IMR-90 (cell line): ENCODE data around the gene PDCD2. TPM values are rescaled to one million over a fixed set of nuclear protein-coding genes. Genes with fewer than 3 reads are reported as not detected.

Experiments
- ATAC-seq: fragments of 200-7000 bp; cut with Tn5 transposase; 2 replicates; pipeline ENCODE4 v1.9.1; 2020; ENCODE audit warnings: low read depth, mild to moderate bottlenecking, moderate library complexity
- BruUV-seq: library from RNA; stranded (reverse); fragments of 400-500 nt; replicated peaks from 2 replicates; lab custom pipeline; 2021; lab: Mats Ljungman, UMichigan
- CTCF ChIA-PET: fragments of 300-600 bp; formaldehyde crosslinking; extraction: SDS; loops from one replicate; lab custom pipeline; 2021; ENCODE audit warnings: antibody characterized with exemption; lab: Yijun Ruan, JAX
- POLR2A ChIA-PET: fragments of 300-600 bp; sonication (Branson Sonifier 250); formaldehyde crosslinking; loops from one replicate; lab custom pipeline; 2022; ENCODE audit warnings: antibody characterized with exemption; ENCODE audit not compliant: unreplicated experiment; lab: Charles Lee
- DNase-seq: peaks from one replicate; pipeline ENCODE4 v3.0.0; 2013
- H2AFZ ChIP-seq: replicated peaks from 2 replicates; pipeline ENCODE3; 2013; ENCODE audit warnings: low read length, mild to moderate bottlenecking; ENCODE audit not compliant: poor library complexity
- H2AK5ac ChIP-seq: 2 replicates; pipeline ENCODE4 v1.6.1; 2013; ENCODE audit warnings: low read depth, low read length, inconsistent platforms
- H2AK9ac ChIP-seq: replicated peaks from 2 replicates; pipeline ENCODE3; 2013; ENCODE audit warnings: mild to moderate bottlenecking, low read depth, low read length, moderate library complexity; ENCODE audit not compliant: poor library complexity
- H2BK120ac ChIP-seq: 2 replicates; pipeline ENCODE4 v1.6.1; 2013; ENCODE audit warnings: low read depth, low read length, inconsistent platforms
- H2BK15ac ChIP-seq: 3 replicates; pipeline ENCODE4 v1.6.1; 2013; ENCODE audit warnings: low read depth, low read length, inconsistent platforms
- H2BK20ac ChIP-seq: 2 replicates; pipeline ENCODE4 v1.6.1; 2013; ENCODE audit warnings: low read depth, mild to moderate bottlenecking, inconsistent platforms, low read length, moderate library complexity
- H2BK5ac ChIP-seq: 2 replicates; pipeline ENCODE4 v1.6.1; 2013; ENCODE audit warnings: mild to moderate bottlenecking, low read depth, low read length, inconsistent platforms; ENCODE audit not compliant: poor library complexity, severe bottlenecking
- H3K14ac ChIP-seq: replicated peaks from 2 replicates; pipeline ENCODE4 v1.6.1; 2013; ENCODE audit warnings: low read depth, low read length, inconsistent platforms
- H3K18ac ChIP-seq: 2 replicates; pipeline ENCODE4 v1.6.1; 2013; ENCODE audit warnings: low read depth, low read length, control low read depth
- H3K23ac ChIP-seq: 2 replicates; pipeline ENCODE4 v1.6.1; 2013; ENCODE audit warnings: low read depth, low read length, inconsistent platforms
- H3K27ac ChIP-seq: 2 replicates; pipeline ENCODE4 v1.5.1; 2013; ENCODE audit warnings: mild to moderate bottlenecking, control low read depth, low read length; ENCODE audit not compliant: insufficient read depth
- H3K27me3 ChIP-seq: 2 replicates; pipeline ENCODE4 v1.6.1; 2013; ENCODE audit warnings: low read length; ENCODE audit not compliant: control insufficient read depth, insufficient read depth
- H3K36me3 ChIP-seq: 2 replicates; pipeline ENCODE4 v1.6.1; 2013; ENCODE audit warnings: low read length, mixed read lengths; ENCODE audit not compliant: control insufficient read depth, insufficient read depth
- H3K4ac ChIP-seq: 2 replicates; pipeline ENCODE4 v1.6.1; 2013; ENCODE audit warnings: low read depth, low read length, inconsistent platforms
- H3K4me1 ChIP-seq: 2 replicates; pipeline ENCODE4 v1.6.1; 2013; ENCODE audit warnings: low read length, mixed read lengths; ENCODE audit not compliant: control insufficient read depth, insufficient read depth
- H3K4me2 ChIP-seq: 2 replicates; pipeline ENCODE4 v1.6.1; 2013; ENCODE audit warnings: low read depth, mild to moderate bottlenecking, control low read depth, low read length, moderate library complexity
- H3K4me3 ChIP-seq: 2 replicates; pipeline ENCODE4 v1.5.1; 2013; ENCODE audit warnings: low read depth, mild to moderate bottlenecking, control low read depth, low read length, moderate library complexity; ENCODE audit not compliant: insufficient read depth
- H3K56ac ChIP-seq: 2 replicates; pipeline ENCODE4 v1.6.1; 2013; ENCODE audit warnings: low read length, inconsistent platforms; ENCODE audit not compliant: insufficient read depth; ENCODE audit errors: extremely low read depth
- H3K79me1 ChIP-seq, 2 experiments: 2 replicates each; pipeline ENCODE4 v1.6.1; 2013; ENCODE audit warnings: low read length in 2 of 2, inconsistent platforms in 1 of 2, low read depth in 1 of 2
- H3K9ac ChIP-seq: 2 replicates; pipeline ENCODE4 v1.6.1; 2013; ENCODE audit warnings: low read depth, low read length, control low read depth
- H3K9me1 ChIP-seq: 2 replicates; pipeline ENCODE4 v1.6.1; 2013; ENCODE audit warnings: low read length, inconsistent platforms; ENCODE audit not compliant: insufficient read depth
- H3K9me3 ChIP-seq: 2 replicates; pipeline ENCODE4 v1.6.1; 2013; ENCODE audit warnings: low read length; ENCODE audit not compliant: control insufficient read depth, insufficient read depth
- H4K20me1 ChIP-seq: 2 replicates; pipeline ENCODE4 v1.6.1; 2013; ENCODE audit warnings: low read length, inconsistent platforms; ENCODE audit not compliant: insufficient read depth
- H4K5ac ChIP-seq: 2 replicates; pipeline ENCODE4 v1.6.1; 2013; ENCODE audit warnings: mild to moderate bottlenecking, low read depth, low read length, control low read depth
- H4K8ac ChIP-seq, 2 experiments: 2 replicates each; pipeline ENCODE4 v1.6.1; 2013; ENCODE audit warnings: low read depth in 2 of 2, low read length in 2 of 2, control low read depth in 1 of 2, inconsistent platforms in 1 of 2
- H4K91ac ChIP-seq: 2 replicates; pipeline ENCODE4 v1.6.1; 2013; ENCODE audit warnings: low read depth, low read length, inconsistent platforms; ENCODE audit not compliant: insufficient read depth
- BHLHE40 ChIP-seq: fragments of 150-350 bp; IDR thresholded peaks from 2 replicates; pipeline ENCODE4 v1.6.1; 2016; ENCODE audit warnings: mild to moderate bottlenecking, low read depth, low read length
- CEBPB ChIP-seq: IDR thresholded peaks from 2 replicates; pipeline ENCODE4 v1.6.1; 2012; ENCODE audit warnings: low read depth, low read length, improper control_type of control experiment
- CHD1 ChIP-seq: IDR thresholded peaks from 2 replicates; pipeline ENCODE4 v1.6.1; 2012; ENCODE audit warnings: low read depth, low read length, improper control_type of control experiment
- FOS ChIP-seq: fragments of 150-350 bp; IDR thresholded peaks from 2 replicates; pipeline ENCODE4 v1.6.1; 2016; ENCODE audit warnings: low read depth, low read length
- MAFK ChIP-seq: IDR thresholded peaks from 2 replicates; pipeline ENCODE4 v1.6.1; 2012; ENCODE audit warnings: low read depth, low read length, improper control_type of control experiment
- MAZ ChIP-seq: IDR thresholded peaks from 2 replicates; pipeline ENCODE4 v1.6.1; 2012; ENCODE audit warnings: low read depth, mild to moderate bottlenecking, low read length, improper control_type of control experiment, moderate library complexity, borderline replicate concordance
- MXI1 ChIP-seq: IDR thresholded peaks from 2 replicates; pipeline ENCODE4 v1.6.1; 2012; ENCODE audit warnings: low read depth, mild to moderate bottlenecking, low read length, moderate library complexity, borderline replicate concordance
- NFE2L2 ChIP-seq: fragments of 150-350 bp; IDR thresholded peaks from 2 replicates; pipeline ENCODE4 v1.6.1; 2016; ENCODE audit warnings: low read depth, mild to moderate bottlenecking, low read length
- POLR2A ChIP-seq: IDR thresholded peaks from 2 replicates; pipeline ENCODE4 v1.6.1; 2012; ENCODE audit warnings: mild to moderate bottlenecking, low read depth, low read length
- RAD21 ChIP-seq: IDR thresholded peaks from 2 replicates; pipeline ENCODE4 v1.6.1; 2012; ENCODE audit warnings: low read length, improper control_type of control experiment
- RCOR1 ChIP-seq: IDR thresholded peaks from 2 replicates; pipeline ENCODE4 v1.6.1; 2012; ENCODE audit warnings: mild to moderate bottlenecking, low read length, improper control_type of control experiment; ENCODE audit not compliant: insufficient replicate concordance
- RFX5 ChIP-seq: IDR thresholded peaks from 2 replicates; pipeline ENCODE4 v1.8.0; 2012; ENCODE audit warnings: low read depth, mild to moderate bottlenecking, low read length, moderate library complexity
- WGBS, 2 experiments: methylation state at CpG; one replicate each; pipeline versions ENCODE4 v1.1.5 to v1.1.7; 2013; ENCODE audit warnings: missing lambda C conversion rate in 2 of 2; ENCODE audit not compliant: insufficient read length in 1 of 2; ENCODE audit errors: extremely low coverage in 2 of 2; 5-methylcytosine and 5-hydroxymethylcytosine counted together
- dilution Hi-C: fragments of 300-500 bp; cut with HindIII; formaldehyde crosslinking; loops from one replicate; pipeline ENCODE4 v1.14.3; 2018; ENCODE audit warnings: low sequenced_read_pairs; ENCODE audit not compliant: unreplicated experiment
- in situ Hi-C: fragments of 300-500 bp; cut with MboI; formaldehyde crosslinking; loops from 3 replicates; pipeline ENCODE4 v1.14.3; 2019; ENCODE audit warnings: low sequenced_read_pairs, inconsistent platforms, mixed read lengths
- intact Hi-C: fragments of 100-400 bp; cut with micrococcal nuclease; formaldehyde crosslinking; loops from 2 replicates; pipeline ENCODE4 v1.10.0; 2022
- polyA plus RNA-seq, 3 experiments: library from polyadenylated mRNA; depleted of rRNA; stranded (reverse); fragments of >200 nt; gene quantifications; 2 replicates each; pipeline ENCODE4 v1.2.3, GENCODE V29; 2012; ENCODE audit warnings: low replicate concordance in 1 of 3
- total RNA-seq: library from RNA; depleted of rRNA; stranded (reverse); fragments of >200 nt; gene quantifications from 2 replicates; pipeline ENCODE4 v1.2.3, GENCODE V29; 2012
- TF ChIP-seq, protein P1 (sequence below): conservative IDR thresholded peaks from 2 replicates; pipeline ENCODE4 v1.5.1; 2012; ENCODE audit warnings: mild to moderate bottlenecking, low read depth, low read length, improper control_type of control experiment
- TF ChIP-seq, protein P2 (sequence below): fragments of 150-350 bp; IDR thresholded peaks from 2 replicates; pipeline ENCODE4 v1.6.1; 2017; ENCODE audit warnings: mild to moderate bottlenecking, antibody characterized with exemption, low read length, low read depth

The PDCD2 gene
- total and polyA plus RNA-seq, 2 of the 4 experiments (the other 2 are of a cell fraction) = 46.1 to 48.8 TPM

DNA sequence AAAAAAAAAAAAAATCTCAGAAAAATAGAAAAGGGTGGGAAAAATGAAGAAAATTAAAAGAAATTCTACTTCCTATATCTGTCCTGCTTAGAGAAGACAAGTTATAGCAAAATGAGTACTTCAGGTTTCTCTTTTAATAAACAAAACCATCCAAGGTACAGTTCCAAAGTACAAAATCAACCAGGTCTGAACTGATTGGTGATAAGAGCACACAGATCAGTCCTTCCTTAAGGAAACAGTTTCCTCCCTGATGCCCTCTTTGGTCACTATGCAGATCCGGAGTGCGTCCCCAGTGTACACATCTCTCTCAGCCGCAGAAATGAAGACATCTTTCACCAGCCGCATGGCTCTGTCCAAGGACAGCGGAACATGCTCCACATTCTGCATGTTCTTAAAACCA, 49.4 kb downstream of the PDCD2 start:
- H3K23ac ChIP-seq = no peak overlapping the region
- BruUV-seq = no TSS peak
- POLR2A ChIA-PET = no interaction called here
- H3K79me1 ChIP-seq = peaks cover 19 to 22% of the 10 kb centered on the region in 2 experiments; a peak in 3 of 4 replicates
- no peak overlapping the region for H3K27ac ChIP-seq
- peaks cover 37% of the 10 kb centered on the region for H3K36me3 ChIP-seq
- no peak overlapping the region for H2BK20ac ChIP-seq
- no peak overlapping the region for H2BK15ac ChIP-seq
- H3K27me3 ChIP-seq = no peaks in the 10 kb centered on the region
- H3K4ac ChIP-seq = no peak overlapping the region
- H3K4me3 ChIP-seq = no peak overlapping the region
- H3K56ac ChIP-seq = no peak overlapping the region
- peaks cover 6% of the 10 kb centered on the region for H3K4me1 ChIP-seq
- H2AFZ ChIP-seq = no peak overlapping the region
- TF ChIP-seq, protein P1, sequence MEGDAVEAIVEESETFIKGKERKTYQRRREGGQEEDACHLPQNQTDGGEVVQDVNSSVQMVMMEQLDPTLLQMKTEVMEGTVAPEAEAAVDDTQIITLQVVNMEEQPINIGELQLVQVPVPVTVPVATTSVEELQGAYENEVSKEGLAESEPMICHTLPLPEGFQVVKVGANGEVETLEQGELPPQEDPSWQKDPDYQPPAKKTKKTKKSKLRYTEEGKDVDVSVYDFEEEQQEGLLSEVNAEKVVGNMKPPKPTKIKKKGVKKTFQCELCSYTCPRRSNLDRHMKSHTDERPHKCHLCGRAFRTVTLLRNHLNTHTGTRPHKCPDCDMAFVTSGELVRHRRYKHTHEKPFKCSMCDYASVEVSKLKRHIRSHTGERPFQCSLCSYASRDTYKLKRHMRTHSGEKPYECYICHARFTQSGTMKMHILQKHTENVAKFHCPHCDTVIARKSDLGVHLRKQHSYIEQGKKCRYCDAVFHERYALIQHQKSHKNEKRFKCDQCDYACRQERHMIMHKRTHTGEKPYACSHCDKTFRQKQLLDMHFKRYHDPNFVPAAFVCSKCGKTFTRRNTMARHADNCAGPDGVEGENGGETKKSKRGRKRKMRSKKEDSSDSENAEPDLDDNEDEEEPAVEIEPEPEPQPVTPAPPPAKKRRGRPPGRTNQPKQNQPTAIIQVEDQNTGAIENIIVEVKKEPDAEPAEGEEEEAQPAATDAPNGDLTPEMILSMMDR = no peak
- TF ChIP-seq RCOR1 = no peak
- no peak for TF ChIP-seq MXI1
- no peak for TF ChIP-seq MAFK
- no peak for TF ChIP-seq CHD1
- TF ChIP-seq NFE2L2 = no peak
- no peak for TF ChIP-seq BHLHE40
- no peak for TF ChIP-seq CEBPB
- TF ChIP-seq, protein P2, sequence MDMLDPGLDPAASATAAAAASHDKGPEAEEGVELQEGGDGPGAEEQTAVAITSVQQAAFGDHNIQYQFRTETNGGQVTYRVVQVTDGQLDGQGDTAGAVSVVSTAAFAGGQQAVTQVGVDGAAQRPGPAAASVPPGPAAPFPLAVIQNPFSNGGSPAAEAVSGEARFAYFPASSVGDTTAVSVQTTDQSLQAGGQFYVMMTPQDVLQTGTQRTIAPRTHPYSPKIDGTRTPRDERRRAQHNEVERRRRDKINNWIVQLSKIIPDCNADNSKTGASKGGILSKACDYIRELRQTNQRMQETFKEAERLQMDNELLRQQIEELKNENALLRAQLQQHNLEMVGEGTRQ = no peak
- TF ChIP-seq FOS = no peak
- no peak for TF ChIP-seq POLR2A
- no peak for TF ChIP-seq MAZ
- TF ChIP-seq RAD21 = no peak
- no peak for TF ChIP-seq RFX5
- in situ Hi-C loops (loop anchor here (10.0 kb wide), 1 partner anchor 820 kb away; no protein-coding TSS in a partner anchor), intact Hi-C loops (no loop called here), dilution Hi-C loops (no loop called here)
- H2BK120ac ChIP-seq = no peak overlapping the region
- H3K4me2 ChIP-seq = no peak overlapping the region
- no peak overlapping the region for H2AK9ac ChIP-seq
- WGBS, 2 experiments = 100% methylated on average over 3 of the region's 5 CpGs; no CpG with 5 or more reads in 1 of the 2 experiments
- no peak overlapping the region for H4K8ac ChIP-seq
- peaks cover 7% of the 10 kb centered on the region for H4K20me1 ChIP-seq
- no peak overlapping the region for H3K18ac ChIP-seq
- no peak overlapping the region for H3K9ac ChIP-seq
- no peak overlapping the region for H2AK5ac ChIP-seq
- no peaks in the 10 kb centered on the region for H3K9me1 ChIP-seq
- H4K5ac ChIP-seq = no peak overlapping the region
- CTCF ChIA-PET = no interaction called here
- no peak overlapping the region for H2BK5ac ChIP-seq
- no peaks in the 10 kb centered on the region for H3K9me3 ChIP-seq
- H4K91ac ChIP-seq = no peak overlapping the region
- no peak for DNase-seq
- no peak for ATAC-seq
- no peak overlapping the region for H3K14ac ChIP-seq
